Panc1 (cell line): ENCODE results near the gene CLEC9A. TPM values are rescaled to one million over a fixed set of nuclear protein-coding genes. Genes with fewer than 3 reads are reported as not detected.

Experiments used
- ATAC-seq: fragments of 200-7000 bp; cut with Tn5 transposase; 2 replicates; pipeline ENCODE4 v1.9.1; 2020; ENCODE audit warnings: mild to moderate bottlenecking, moderate library complexity
- BruUV-seq: library from RNA; stranded (reverse); fragments of 400-500 nt; replicated peaks from 2 replicates; lab custom pipeline; 2021; lab: Mats Ljungman, UMichigan
- CTCF ChIA-PET: fragments of 300-600 bp; sonication (Branson Sonifier 250); formaldehyde crosslinking; loops from one replicate; lab custom pipeline; 2022; ENCODE audit warnings: antibody characterized with exemption; lab: Charles Lee
- POLR2A ChIA-PET: fragments of 300-600 bp; sonication (Branson Sonifier 250); formaldehyde crosslinking; loops from one replicate; lab custom pipeline; 2022; ENCODE audit warnings: antibody characterized with exemption; lab: Charles Lee
- DNase-seq: peaks from one replicate; pipeline ENCODE4 v3.0.0-alpha.2; 2010; ENCODE audit warnings: low read depth, low spot score
- H3K27ac ChIP-seq: 2 replicates; pipeline ENCODE4 v1.5.1; 2011; ENCODE audit warnings: mild to moderate bottlenecking, low read length, inconsistent platforms
- H3K27me3 ChIP-seq: fragments of 200-500 bp; sonication (Bioruptor generic); 2 replicates; pipeline ENCODE4 v1.6.0; 2014; ENCODE audit warnings: low read length, inconsistent platforms; ENCODE audit not compliant: control insufficient read depth, insufficient read depth
- H3K36me3 ChIP-seq: fragments of 200-500 bp; sonication (Bioruptor generic); 2 replicates; pipeline ENCODE4 v1.5.1; 2014; ENCODE audit warnings: inconsistent platforms, mild to moderate bottlenecking, low read length, moderate library complexity; ENCODE audit not compliant: control insufficient read depth, insufficient read depth
- H3K4me1 ChIP-seq: 2 replicates; pipeline ENCODE4 v1.5.1; 2011; ENCODE audit warnings: inconsistent platforms, mild to moderate bottlenecking, low read length, moderate library complexity; ENCODE audit not compliant: control insufficient read depth, insufficient read depth
- H3K4me3 ChIP-seq, 2 experiments: 2 replicates each; pipeline ENCODE4 v1.5.1; 2011 to 2012; ENCODE audit warnings: low read depth in 2 of 2, low read length in 2 of 2, mild to moderate bottlenecking in 2 of 2, inconsistent platforms in 1 of 2, moderate library complexity in 1 of 2
- H3K9me3 ChIP-seq: fragments of 200-500 bp; sonication (Bioruptor generic); 2 replicates; pipeline ENCODE4 v1.5.1; 2014; ENCODE audit warnings: low read depth, mild to moderate bottlenecking, inconsistent platforms, low read length, moderate library complexity; ENCODE audit not compliant: control insufficient read depth, insufficient read depth
- POLR2AphosphoS5 ChIP-seq: IDR thresholded peaks from 2 replicates; pipeline ENCODE4 v1.6.1; 2012; ENCODE audit warnings: mild to moderate bottlenecking, low read depth, low read length, moderate library complexity
- SIN3A ChIP-seq: IDR thresholded peaks from 2 replicates; pipeline ENCODE4 v1.6.1; 2012; ENCODE audit warnings: low read depth, mild to moderate bottlenecking, low read length, moderate library complexity, borderline replicate concordance; ENCODE audit not compliant: insufficient read depth
- TCF7L2 ChIP-seq: IDR thresholded peaks from 2 replicates; pipeline ENCODE4 v1.6.1; 2011; ENCODE audit warnings: mild to moderate bottlenecking, low read depth, low read length, inconsistent platforms
- in situ Hi-C: cut with HindIII; loops from 2 replicates; pipeline ENCODE4 v1.10.0; 2016; ENCODE audit warnings: low sequenced_read_pairs, low pct_unique_long_range_greater_than_20kb
- intact Hi-C: fragments of 100-400 bp; cut with micrococcal nuclease; formaldehyde crosslinking; loops from one replicate; pipeline ENCODE4 v1.10.0; 2022; ENCODE audit not compliant: unreplicated experiment
- total RNA-seq: library from RNA; stranded (reverse); gene quantifications from one replicate; pipeline ENCODE4 v1.2.1, GENCODE V29; 2021; ENCODE audit not compliant: unreplicated experiment
- TF ChIP-seq, protein P1 (sequence below): fragments of 450-650 bp; IDR thresholded peaks from 2 replicates; pipeline ENCODE4 v1.5.1; 2017; ENCODE audit warnings: mild to moderate bottlenecking
- TF ChIP-seq, protein P2 (sequence below), 2 experiments: IDR thresholded peaks; 2 replicates each; pipeline ENCODE4 v1.6.1; 2011 to 2012; ENCODE audit warnings: low read depth in 2 of 2, control low read depth in 1 of 2, low read length in 1 of 2, mild to moderate bottlenecking in 1 of 2, moderate library complexity in 1 of 2; ENCODE audit not compliant: insufficient read depth in 1 of 2

CLEC9A gene
- total RNA-seq, 1 experiment from 2014 or later, result not detected

DNA sequence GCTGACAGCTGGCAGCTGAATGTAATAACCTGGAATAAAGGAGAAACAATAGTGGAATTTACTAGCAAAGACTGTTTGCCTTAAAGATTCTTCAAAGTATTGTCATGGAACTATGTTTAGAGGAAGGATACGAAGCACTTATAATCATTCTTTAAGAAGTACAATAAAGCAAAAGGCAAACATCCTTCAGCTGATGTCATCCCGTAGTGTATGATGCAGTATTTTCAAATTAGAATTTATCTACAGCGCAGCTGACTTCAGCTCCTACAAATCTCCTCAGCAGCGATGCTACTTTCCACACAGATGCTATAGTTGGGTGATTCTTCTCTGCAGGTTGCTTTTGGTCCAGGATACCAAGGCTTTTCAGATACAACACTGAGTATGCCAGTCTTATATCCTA, 36.8 kb downstream of the CLEC9A start:
- no peak for DNase-seq
- POLR2A ChIA-PET, result no interaction called here
- no peak for ATAC-seq
- Histone ChIP-seq H3K36me3 (no peaks in the 10 kb centered on the region), H3K9me3 (no peaks in the 10 kb centered on the region), H3K4me1 (no peaks in the 10 kb centered on the region), H3K27ac (no peak overlapping the region), H3K27me3 (no peaks in the 10 kb centered on the region), H3K4me3 (no peak overlapping the region)
- BruUV-seq, result no TSS peak
- TF ChIP-seq TCF7L2, result no peak
- TF ChIP-seq SIN3A, result no peak
- no peak for TF ChIP-seq POLR2AphosphoS5
- TF ChIP-seq, protein P1, sequence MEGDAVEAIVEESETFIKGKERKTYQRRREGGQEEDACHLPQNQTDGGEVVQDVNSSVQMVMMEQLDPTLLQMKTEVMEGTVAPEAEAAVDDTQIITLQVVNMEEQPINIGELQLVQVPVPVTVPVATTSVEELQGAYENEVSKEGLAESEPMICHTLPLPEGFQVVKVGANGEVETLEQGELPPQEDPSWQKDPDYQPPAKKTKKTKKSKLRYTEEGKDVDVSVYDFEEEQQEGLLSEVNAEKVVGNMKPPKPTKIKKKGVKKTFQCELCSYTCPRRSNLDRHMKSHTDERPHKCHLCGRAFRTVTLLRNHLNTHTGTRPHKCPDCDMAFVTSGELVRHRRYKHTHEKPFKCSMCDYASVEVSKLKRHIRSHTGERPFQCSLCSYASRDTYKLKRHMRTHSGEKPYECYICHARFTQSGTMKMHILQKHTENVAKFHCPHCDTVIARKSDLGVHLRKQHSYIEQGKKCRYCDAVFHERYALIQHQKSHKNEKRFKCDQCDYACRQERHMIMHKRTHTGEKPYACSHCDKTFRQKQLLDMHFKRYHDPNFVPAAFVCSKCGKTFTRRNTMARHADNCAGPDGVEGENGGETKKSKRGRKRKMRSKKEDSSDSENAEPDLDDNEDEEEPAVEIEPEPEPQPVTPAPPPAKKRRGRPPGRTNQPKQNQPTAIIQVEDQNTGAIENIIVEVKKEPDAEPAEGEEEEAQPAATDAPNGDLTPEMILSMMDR, result no peak
- TF ChIP-seq, protein P2, sequence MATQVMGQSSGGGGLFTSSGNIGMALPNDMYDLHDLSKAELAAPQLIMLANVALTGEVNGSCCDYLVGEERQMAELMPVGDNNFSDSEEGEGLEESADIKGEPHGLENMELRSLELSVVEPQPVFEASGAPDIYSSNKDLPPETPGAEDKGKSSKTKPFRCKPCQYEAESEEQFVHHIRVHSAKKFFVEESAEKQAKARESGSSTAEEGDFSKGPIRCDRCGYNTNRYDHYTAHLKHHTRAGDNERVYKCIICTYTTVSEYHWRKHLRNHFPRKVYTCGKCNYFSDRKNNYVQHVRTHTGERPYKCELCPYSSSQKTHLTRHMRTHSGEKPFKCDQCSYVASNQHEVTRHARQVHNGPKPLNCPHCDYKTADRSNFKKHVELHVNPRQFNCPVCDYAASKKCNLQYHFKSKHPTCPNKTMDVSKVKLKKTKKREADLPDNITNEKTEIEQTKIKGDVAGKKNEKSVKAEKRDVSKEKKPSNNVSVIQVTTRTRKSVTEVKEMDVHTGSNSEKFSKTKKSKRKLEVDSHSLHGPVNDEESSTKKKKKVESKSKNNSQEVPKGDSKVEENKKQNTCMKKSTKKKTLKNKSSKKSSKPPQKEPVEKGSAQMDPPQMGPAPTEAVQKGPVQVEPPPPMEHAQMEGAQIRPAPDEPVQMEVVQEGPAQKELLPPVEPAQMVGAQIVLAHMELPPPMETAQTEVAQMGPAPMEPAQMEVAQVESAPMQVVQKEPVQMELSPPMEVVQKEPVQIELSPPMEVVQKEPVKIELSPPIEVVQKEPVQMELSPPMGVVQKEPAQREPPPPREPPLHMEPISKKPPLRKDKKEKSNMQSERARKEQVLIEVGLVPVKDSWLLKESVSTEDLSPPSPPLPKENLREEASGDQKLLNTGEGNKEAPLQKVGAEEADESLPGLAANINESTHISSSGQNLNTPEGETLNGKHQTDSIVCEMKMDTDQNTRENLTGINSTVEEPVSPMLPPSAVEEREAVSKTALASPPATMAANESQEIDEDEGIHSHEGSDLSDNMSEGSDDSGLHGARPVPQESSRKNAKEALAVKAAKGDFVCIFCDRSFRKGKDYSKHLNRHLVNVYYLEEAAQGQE (IDR thresholded peaks at IDR 0.05; ENCODE audit: insufficient read depth in 1 of 2, low read depth in 2 of 2, low read length in 1 of 2), result no peak
- CTCF ChIA-PET, result no interaction called here
- intact Hi-C loops, result no loop called here
- in situ Hi-C loops, result no loop called here

GRCh38 chr12:10067942-10068341, 37.5 kb downstream of the CLEC9A start:
- no peaks in the 10 kb centered on the region for H3K9me3 ChIP-seq

More at GRCh38 chr12:10067942-10068341, 37.5 kb downstream of the CLEC9A start:
- intact Hi-C loops (no loop called here), in situ Hi-C loops (no loop called here)
- no peak for TF ChIP-seq TCF7L2
- TF ChIP-seq POLR2AphosphoS5, result no peak
- TF ChIP-seq, protein P1, result no peak
- TF ChIP-seq SIN3A, result no peak
- TF ChIP-seq, protein P2 (IDR thresholded peaks at IDR 0.05; ENCODE audit: insufficient read depth in 1 of 2, low read depth in 2 of 2, low read length in 1 of 2), result no peak
- CTCF ChIA-PET, result no interaction called here
- no peaks in the 10 kb centered on the region for H3K27me3 ChIP-seq
- BruUV-seq, result no TSS peak
- H3K4me3 ChIP-seq, result no peak overlapping the region
- H3K27ac ChIP-seq, result no peak overlapping the region
- ATAC-seq, result no peak
- H3K36me3 ChIP-seq, result no peaks in the 10 kb centered on the region
- POLR2A ChIA-PET, result no interaction called here
- H3K4me1 ChIP-seq, result no peaks in the 10 kb centered on the region
- no peak for DNase-seq
